ENCODE measurements around the gene SERBP1. TPM values are rescaled to one million over a fixed set of nuclear protein-coding genes. Genes with fewer than 3 reads are reported as not detected.

Gene SERBP1
- total RNA-seq, 2 experiments from 2014 or later = 270 to 410 TPM

DNA sequence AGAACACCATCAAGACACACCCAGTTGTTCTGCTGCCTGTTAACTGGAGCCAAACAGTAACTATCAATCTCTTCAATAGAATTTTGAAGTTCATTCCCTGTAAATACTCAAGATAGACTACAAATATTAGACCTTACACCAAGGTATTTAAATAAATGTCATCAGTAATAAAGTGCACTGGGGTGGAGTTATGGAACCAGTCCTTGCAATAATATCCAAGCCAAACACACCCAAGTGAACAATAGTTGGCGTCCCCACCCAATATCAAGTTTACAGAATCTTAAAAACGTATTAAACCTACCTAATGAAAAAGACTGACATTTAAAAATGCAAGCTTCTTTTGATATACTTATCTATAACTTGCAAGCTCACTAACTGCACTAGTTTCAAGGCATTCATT, 2.7 kb downstream of the SERBP1 start:
- Histone ChIP-seq H3K36me3 (ENCODE audit: insufficient read depth, low read length) (peaks cover 74% of the 10 kb centered on the region), H2AFZ (ENCODE audit: low read length) (no peak overlapping the region), H3K9me3 (ENCODE audit: low read length) (no peaks in the 10 kb centered on the region), H3K79me2 (ENCODE audit: insufficient read depth, low read depth, low read length) (peaks cover 90% of the 10 kb centered on the region), H3K27ac (ENCODE audit: low read depth, low read length, poor library complexity, severe bottlenecking) (no peak overlapping the region), H4K20me1 (ENCODE audit: insufficient read depth, low read length) (peaks cover 49% of the 10 kb centered on the region), H3K4me1 (ENCODE audit: insufficient read depth, low read length, poor library complexity, severe bottlenecking) (peaks cover 22% of the 10 kb centered on the region), H3K4me2 (ENCODE audit: low read length) (peak overlapping the region; percentile 77), H3K9me2 (ENCODE audit: insufficient read depth, low read length) (no peaks in the 10 kb centered on the region), H3K4me3 (ENCODE audit: low read depth, low read length, poor library complexity, severe bottlenecking) (peak overlapping the region; percentile 99)
- DNase-seq (ENCODE audit: low spot score) = no peak
- CTCF ChIA-PET (ENCODE audit: unreplicated experiment) = interaction anchor here (0.5 kb wide), 1 partner anchor 63 kb away, joined by 3 read pairs; no protein-coding TSS in a partner anchor
- TF ChIP-seq EZH2phosphoT487 (IDR thresholded peaks at IDR 0.05; ENCODE audit: borderline replicate concordance, low read depth, low read length) = no peak
- TF ChIP-seq, protein P1, sequence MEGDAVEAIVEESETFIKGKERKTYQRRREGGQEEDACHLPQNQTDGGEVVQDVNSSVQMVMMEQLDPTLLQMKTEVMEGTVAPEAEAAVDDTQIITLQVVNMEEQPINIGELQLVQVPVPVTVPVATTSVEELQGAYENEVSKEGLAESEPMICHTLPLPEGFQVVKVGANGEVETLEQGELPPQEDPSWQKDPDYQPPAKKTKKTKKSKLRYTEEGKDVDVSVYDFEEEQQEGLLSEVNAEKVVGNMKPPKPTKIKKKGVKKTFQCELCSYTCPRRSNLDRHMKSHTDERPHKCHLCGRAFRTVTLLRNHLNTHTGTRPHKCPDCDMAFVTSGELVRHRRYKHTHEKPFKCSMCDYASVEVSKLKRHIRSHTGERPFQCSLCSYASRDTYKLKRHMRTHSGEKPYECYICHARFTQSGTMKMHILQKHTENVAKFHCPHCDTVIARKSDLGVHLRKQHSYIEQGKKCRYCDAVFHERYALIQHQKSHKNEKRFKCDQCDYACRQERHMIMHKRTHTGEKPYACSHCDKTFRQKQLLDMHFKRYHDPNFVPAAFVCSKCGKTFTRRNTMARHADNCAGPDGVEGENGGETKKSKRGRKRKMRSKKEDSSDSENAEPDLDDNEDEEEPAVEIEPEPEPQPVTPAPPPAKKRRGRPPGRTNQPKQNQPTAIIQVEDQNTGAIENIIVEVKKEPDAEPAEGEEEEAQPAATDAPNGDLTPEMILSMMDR (conservative IDR thresholded peaks at IDR 0.05; ENCODE audit: low read length) = no peak
- intact Hi-C loops (cut with micrococcal nuclease; ENCODE audit: unreplicated experiment) = no loop called here
- no TSS peak for BruUV-seq (replicated peaks)
- POLR2A ChIA-PET = interaction anchor here (0.6 to 1.7 kb wide), 13 partner anchors 8 to 474 kb away, joined by 3 to 6 read pairs (median 3); no protein-coding TSS in a partner anchor

GRCh38 chr1:67420835-67421492, 9.2 kb downstream of the SERBP1 start:
- POLR2A ChIA-PET = interaction anchor here (0.5 to 1.5 kb wide), 2 partner anchors 10 to 23 kb away, joined by 3 to 8 read pairs; partner anchors contain the start of gene SERBP1
- Histone ChIP-seq H3K4me1 (ENCODE audit: insufficient read depth, low read length, poor library complexity, severe bottlenecking) (peaks cover 7% of the 10 kb centered on the region), H2AFZ (ENCODE audit: low read length) (no peak overlapping the region), H3K9me3 (ENCODE audit: low read length) (no peaks in the 10 kb centered on the region), H4K20me1 (ENCODE audit: insufficient read depth, low read length) (peaks cover 67% of the 10 kb centered on the region), H3K4me3 (ENCODE audit: low read depth, low read length, poor library complexity, severe bottlenecking) (no peak overlapping the region), H3K4me2 (ENCODE audit: low read length) (no peak overlapping the region), H3K9me2 (ENCODE audit: insufficient read depth, low read length) (no peaks in the 10 kb centered on the region), H3K27ac (ENCODE audit: low read depth, low read length, poor library complexity, severe bottlenecking) (no peak overlapping the region), H3K36me3 (ENCODE audit: insufficient read depth, low read length) (peaks cover 100% of the 10 kb centered on the region), H3K79me2 (ENCODE audit: insufficient read depth, low read depth, low read length) (peaks cover 98% of the 10 kb centered on the region)
- DNase-seq (ENCODE audit: low spot score) = no peak
- CTCF ChIA-PET (ENCODE audit: unreplicated experiment) = no interaction called here
- BruUV-seq (replicated peaks) = TSS peak; percentile 0
- intact Hi-C loops (cut with micrococcal nuclease; ENCODE audit: unreplicated experiment) = no loop called here
- TF ChIP-seq, protein P1 (conservative IDR thresholded peaks at IDR 0.05; ENCODE audit: low read length) = no peak
- TF ChIP-seq EZH2phosphoT487 (IDR thresholded peaks at IDR 0.05; ENCODE audit: borderline replicate concordance, low read depth, low read length) = no peak
